CD4-positive, alpha-beta memory T cell (primary cell): Measurements from ENCODE around the gene ERBB4. TPM values are rescaled to one million over a fixed set of nuclear protein-coding genes. Genes with fewer than 3 reads are reported as not detected.

ENCODE experiments used
- CTCF ChIA-PET: fragments of 350-600 bp; sonication (Branson Sonifier 250); formaldehyde crosslinking; loops from one replicate; lab custom pipeline; 2021; ENCODE audit warnings: inconsistent platforms; ENCODE audit not compliant: partially characterized antibody; lab: Charles Lee
- POLR2A ChIA-PET: fragments of 350-600 bp; sonication (Branson Sonifier 250); formaldehyde crosslinking; loops from one replicate; lab custom pipeline; 2021; ENCODE audit not compliant: partially characterized antibody; lab: Charles Lee
- DNase-seq, 5 donors: peaks; one replicate each; pipeline versions ENCODE4 v3.0.0 to v3.0.0-alpha.2; 2020 to 2022; ENCODE audit warnings: mixed read lengths in 1 of 5
- H3K27ac ChIP-seq: one replicate; pipeline ENCODE4 v1.7.0; 2013; ENCODE audit warnings: low read depth, low read length
- H3K27me3 ChIP-seq: 2 replicates; pipeline ENCODE4 v1.7.0; 2013; ENCODE audit warnings: mild to moderate bottlenecking, low read length, moderate library complexity; ENCODE audit not compliant: insufficient read depth
- H3K36me3 ChIP-seq: 2 replicates; pipeline ENCODE4 v1.7.0; 2013; ENCODE audit warnings: mild to moderate bottlenecking, low read length, moderate library complexity; ENCODE audit not compliant: insufficient read depth
- H3K4me1 ChIP-seq: 2 replicates; pipeline ENCODE4 v1.7.0; 2013; ENCODE audit warnings: mild to moderate bottlenecking, low read length, moderate library complexity; ENCODE audit not compliant: insufficient read depth
- H3K4me3 ChIP-seq, 2 donors: one replicate each; pipeline ENCODE4 v1.7.0; 2013; ENCODE audit warnings: low read length in 2 of 2, mild to moderate bottlenecking in 1 of 2
- H3K9me3 ChIP-seq, 2 donors: one replicate each; pipeline ENCODE4 v1.7.0; 2013; ENCODE audit warnings: low read length in 2 of 2, control low read depth in 1 of 2; ENCODE audit not compliant: control insufficient read depth in 1 of 2
- H3K27ac Mint-ChIP-seq, 7 donors: one replicate each; pipeline ENCODE4 v1.8.0; 2020 to 2021; ENCODE audit warnings: mixed read lengths in 7 of 7, mild to moderate bottlenecking in 6 of 7, inconsistent platforms in 3 of 7, moderate library complexity in 3 of 7
- H3K27me3 Mint-ChIP-seq, 2 donors: one replicate each; pipeline ENCODE4 v1.8.0; 2020 to 2021; ENCODE audit warnings: mixed read lengths in 2 of 2
- H3K36me3 Mint-ChIP-seq, 2 donors: one replicate each; pipeline ENCODE4 v1.8.0; 2020 to 2021; ENCODE audit warnings: mixed read lengths in 2 of 2, inconsistent platforms in 1 of 2, mild to moderate bottlenecking in 1 of 2
- H3K4me1 Mint-ChIP-seq, 4 donors: one replicate each; pipeline ENCODE4 v1.8.0; 2020 to 2021; ENCODE audit warnings: mixed read lengths in 4 of 4, mild to moderate bottlenecking in 1 of 4
- H3K4me3 Mint-ChIP-seq, 8 donors: one replicate each; pipeline ENCODE4 v1.8.0; 2020 to 2021; ENCODE audit warnings: mixed read lengths in 8 of 8, mild to moderate bottlenecking in 7 of 8, moderate library complexity in 6 of 8, inconsistent platforms in 3 of 8
- H3K9me3 Mint-ChIP-seq, 8 donors: one replicate each; pipeline ENCODE4 v1.8.0; 2020 to 2021; ENCODE audit warnings: mixed read lengths in 8 of 8, mild to moderate bottlenecking in 5 of 8, inconsistent platforms in 3 of 8, moderate library complexity in 1 of 8
- intact Hi-C: fragments of 100-400 bp; cut with micrococcal nuclease; formaldehyde crosslinking; loops from one replicate; pipeline ENCODE4 v1.15.1; 2023
- polyA plus RNA-seq, 2 donors: library from polyadenylated mRNA; unstranded; fragments of 300-500 nt; fragmentation: Illumina TruSeq; gene quantifications; one replicate each; pipeline ENCODE4 v1.2.3, GENCODE V29; 2021
- total RNA-seq, 2 experiments: library from RNA; stranded (reverse); gene quantifications; one replicate each; pipeline ENCODE4 v1.2.3, GENCODE V29; 2021

The ERBB4 gene
- total and polyA plus RNA-seq, 4 experiments from 2014 or later: not detected

DNA sequence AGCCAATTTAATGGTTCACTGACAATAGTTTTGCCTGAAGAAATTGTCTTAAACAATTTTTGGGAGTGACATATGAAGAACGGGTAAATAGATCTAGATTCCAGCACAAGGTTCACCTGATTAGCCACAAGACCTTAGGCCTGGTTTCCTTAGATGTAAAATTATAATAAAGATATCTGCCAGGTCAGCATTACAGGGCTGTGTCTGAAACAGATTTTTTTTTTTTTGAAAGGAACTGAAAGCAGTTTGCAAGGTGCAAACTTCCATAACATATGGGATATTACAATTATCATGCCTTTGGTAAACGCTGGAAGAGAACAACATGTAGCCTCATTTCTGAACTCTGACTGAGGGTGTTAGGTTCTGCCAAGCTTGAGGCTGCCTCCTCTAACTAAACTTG, 599.4 kb downstream of the ERBB4 start:
- DNase-seq: no peak
- Mint-ChIP-seq H3K27ac (no peak overlapping the region), H3K36me3 (no peaks in the 10 kb centered on the region), H3K4me3 (no peak overlapping the region), H3K4me1 (no peaks in the 10 kb centered on the region), H3K27me3 (no peaks in the 10 kb centered on the region), H3K9me3 (peaks cover 0 to 5% (median 0%) of the 10 kb centered on the region in 8 donors)
- ChIA-PET CTCF (no interaction called here), POLR2A (no interaction called here)
- Histone ChIP-seq H3K4me3 (no peak overlapping the region), H3K9me3 (no peaks in the 10 kb centered on the region), H3K4me1 (no peaks in the 10 kb centered on the region), H3K27me3 (no peaks in the 10 kb centered on the region), H3K36me3 (no peaks in the 10 kb centered on the region), H3K27ac (no peak overlapping the region)
- intact Hi-C loops: no loop called here

DNA sequence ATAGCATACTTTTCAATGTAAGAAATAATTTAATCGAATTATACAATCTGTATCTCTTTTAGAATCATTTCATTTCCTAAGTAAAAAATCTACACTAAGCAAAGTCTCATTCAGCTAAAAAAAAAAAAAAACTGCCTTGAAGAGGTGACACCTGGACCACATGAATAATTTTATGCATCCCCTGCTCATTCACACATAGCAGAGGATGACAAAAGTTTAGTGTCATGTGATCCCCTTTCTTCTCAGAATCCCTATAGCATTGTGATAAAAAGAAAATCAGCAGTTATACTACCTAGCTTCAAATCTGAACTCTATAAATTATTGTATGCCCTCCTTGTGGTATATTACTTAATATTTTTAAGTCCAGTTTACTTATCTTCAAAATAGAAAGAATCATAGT, 603.8 kb downstream of the ERBB4 start:
- Histone ChIP-seq H3K27ac (no peak overlapping the region), H3K4me1 (no peaks in the 10 kb centered on the region), H3K27me3 (no peaks in the 10 kb centered on the region), H3K4me3 (no peak overlapping the region), H3K36me3 (no peaks in the 10 kb centered on the region), H3K9me3 (no peaks in the 10 kb centered on the region)
- intact Hi-C loops: no loop called here
- Mint-ChIP-seq H3K9me3 (peaks cover 0 to 2% (median 0%) of the 10 kb centered on the region in 8 donors), H3K27ac (no peak overlapping the region), H3K4me3 (no peak overlapping the region), H3K36me3 (no peaks in the 10 kb centered on the region), H3K4me1 (no peaks in the 10 kb centered on the region), H3K27me3 (no peaks in the 10 kb centered on the region)
- POLR2A ChIA-PET: no interaction called here
- CTCF ChIA-PET: no interaction called here
- peak in 1 of 5 donors; percentile 7 for DNase-seq

DNA sequence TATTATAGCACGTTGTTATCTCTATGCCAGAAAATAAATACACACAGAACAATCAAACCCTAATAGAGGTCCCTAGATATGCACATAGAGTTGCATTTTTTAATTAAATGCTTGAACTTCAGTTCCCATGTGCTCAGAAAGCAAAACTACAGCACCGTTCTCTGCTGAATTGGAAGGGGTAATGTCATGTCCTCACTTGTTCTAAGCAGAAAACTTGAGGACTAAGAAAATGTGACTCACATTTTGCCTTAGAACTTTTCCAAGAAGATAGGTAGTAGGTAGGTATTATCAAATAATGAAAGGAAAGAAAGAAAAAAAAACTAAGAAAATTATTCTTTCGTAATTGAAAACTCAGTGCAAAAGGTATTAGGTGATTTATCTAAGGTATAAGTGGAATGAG, 607.3 kb downstream of the ERBB4 start:
- CTCF ChIA-PET: no interaction called here
- no peaks in the 10 kb centered on the region for H3K27me3 Mint-ChIP-seq
- H3K9me3 Mint-ChIP-seq: no peaks in the 10 kb centered on the region

DNA sequence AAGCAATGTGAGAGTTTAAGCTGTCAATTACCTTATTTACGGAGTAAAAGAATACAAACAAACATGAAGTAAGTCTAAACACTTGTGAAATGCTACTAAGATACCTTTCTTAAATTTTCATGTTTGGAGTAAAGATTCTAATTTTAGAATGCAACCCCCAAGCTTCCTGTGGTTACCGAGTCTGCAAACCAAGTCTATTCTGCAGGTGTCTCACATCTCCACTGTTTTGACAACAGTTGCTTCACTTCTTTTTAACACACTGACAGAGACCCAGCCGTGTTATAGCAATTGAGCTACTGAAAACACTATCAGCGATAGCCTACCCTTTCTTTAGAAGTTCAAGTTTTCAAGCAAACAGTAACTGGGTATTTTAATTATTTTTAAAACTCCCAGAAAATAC, 608.3 kb downstream of the ERBB4 start:
- POLR2A ChIA-PET: no interaction called here
- no peak overlapping the region for H3K27ac ChIP-seq
- no peaks in the 10 kb centered on the region for H3K27me3 ChIP-seq
- Mint-ChIP-seq H3K27ac (no peak overlapping the region), H3K9me3 (no peaks in the 10 kb centered on the region), H3K27me3 (no peaks in the 10 kb centered on the region), H3K36me3 (no peaks in the 10 kb centered on the region), H3K4me1 (no peaks in the 10 kb centered on the region), H3K4me3 (no peak overlapping the region)
- no peaks in the 10 kb centered on the region for H3K36me3 ChIP-seq
- CTCF ChIA-PET: no interaction called here
- no peak for DNase-seq
- no peak overlapping the region for H3K4me3 ChIP-seq
- intact Hi-C loops: no loop called here
- H3K9me3 ChIP-seq: no peaks in the 10 kb centered on the region
- H3K4me1 ChIP-seq: no peaks in the 10 kb centered on the region

More for the DNA sequence above, 607.3 kb downstream of the ERBB4 start:
- no peak overlapping the region for H3K4me3 Mint-ChIP-seq
- intact Hi-C loops: no loop called here
- no peaks in the 10 kb centered on the region for H3K36me3 Mint-ChIP-seq
- Histone ChIP-seq H3K4me1 (no peaks in the 10 kb centered on the region), H3K27ac (no peak overlapping the region), H3K36me3 (no peaks in the 10 kb centered on the region), H3K4me3 (no peak overlapping the region), H3K9me3 (no peaks in the 10 kb centered on the region), H3K27me3 (no peaks in the 10 kb centered on the region)
- POLR2A ChIA-PET: no interaction called here
- DNase-seq: no peak
- H3K27ac Mint-ChIP-seq: no peak overlapping the region
- H3K4me1 Mint-ChIP-seq: no peaks in the 10 kb centered on the region

DNA sequence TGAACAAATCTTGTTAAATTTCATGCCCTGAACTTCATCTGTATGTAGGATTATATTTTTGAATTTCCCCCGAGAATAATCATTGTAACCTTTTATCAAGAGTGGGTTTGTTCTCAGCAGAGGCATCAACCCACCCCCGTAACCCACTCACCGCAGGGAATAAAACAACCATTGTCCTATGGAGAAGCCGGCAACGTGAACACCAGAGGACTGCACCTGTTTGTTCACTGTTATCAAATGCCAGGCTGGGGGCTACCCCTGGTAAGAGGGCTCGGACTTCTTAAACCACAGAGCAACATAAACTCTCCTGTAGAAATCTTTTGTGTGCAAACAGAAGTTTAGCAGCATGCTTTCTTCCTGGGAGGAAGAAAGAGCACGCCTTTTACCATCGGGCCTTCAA, 610.4 kb downstream of the ERBB4 start:
- no peaks in the 10 kb centered on the region for H3K27me3 Mint-ChIP-seq
- H3K4me3 Mint-ChIP-seq: no peak overlapping the region

DNA sequence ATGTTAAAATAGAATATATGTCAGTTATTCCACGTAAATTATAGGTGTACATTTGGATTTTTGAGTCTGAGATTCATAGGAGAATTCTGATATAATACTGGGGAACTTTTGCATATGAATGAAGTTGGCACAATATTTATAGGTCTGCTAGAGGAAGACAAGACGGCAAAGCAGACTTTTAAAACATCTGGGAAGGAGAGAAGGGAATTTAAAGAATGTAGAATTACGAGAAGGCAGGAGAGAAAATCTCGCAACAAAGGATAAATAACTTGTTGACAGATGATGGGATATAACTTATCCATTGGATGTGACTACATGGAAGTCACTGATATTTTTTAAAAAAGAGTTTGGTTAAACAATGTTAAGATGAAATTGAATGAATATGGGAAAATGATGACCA, 615.6 kb downstream of the ERBB4 start:
- no peak overlapping the region for H3K4me3 Mint-ChIP-seq
- H3K4me1 Mint-ChIP-seq: no peaks in the 10 kb centered on the region
- Histone ChIP-seq H3K4me1 (no peaks in the 10 kb centered on the region), H3K4me3 (no peak overlapping the region), H3K27me3 (no peaks in the 10 kb centered on the region), H3K27ac (no peak overlapping the region), H3K36me3 (no peaks in the 10 kb centered on the region), H3K9me3 (no peaks in the 10 kb centered on the region)
- POLR2A ChIA-PET: no interaction called here
- CTCF ChIA-PET: no interaction called here
- intact Hi-C loops: no loop called here
- no peak overlapping the region for H3K27ac Mint-ChIP-seq
- peaks cover 0 to 3% (median 0%) of the 10 kb centered on the region in 8 donors for H3K9me3 Mint-ChIP-seq
- DNase-seq: no peak
- no peaks in the 10 kb centered on the region for H3K36me3 Mint-ChIP-seq
- H3K27me3 Mint-ChIP-seq: no peaks in the 10 kb centered on the region

More for the DNA sequence above, 610.4 kb downstream of the ERBB4 start:
- intact Hi-C loops: no loop called here
- CTCF ChIA-PET: no interaction called here
- H3K9me3 Mint-ChIP-seq: no peaks in the 10 kb centered on the region
- DNase-seq: no peak
- H3K4me3 ChIP-seq: no peak overlapping the region
- H3K4me1 Mint-ChIP-seq: no peaks in the 10 kb centered on the region
- H3K27ac Mint-ChIP-seq: no peak overlapping the region
- POLR2A ChIA-PET: no interaction called here
- H3K9me3 ChIP-seq: no peaks in the 10 kb centered on the region
- H3K27me3 ChIP-seq: no peaks in the 10 kb centered on the region
- H3K4me1 ChIP-seq: no peaks in the 10 kb centered on the region
- no peak overlapping the region for H3K27ac ChIP-seq
- H3K36me3 Mint-ChIP-seq: no peaks in the 10 kb centered on the region
- no peaks in the 10 kb centered on the region for H3K36me3 ChIP-seq

DNA sequence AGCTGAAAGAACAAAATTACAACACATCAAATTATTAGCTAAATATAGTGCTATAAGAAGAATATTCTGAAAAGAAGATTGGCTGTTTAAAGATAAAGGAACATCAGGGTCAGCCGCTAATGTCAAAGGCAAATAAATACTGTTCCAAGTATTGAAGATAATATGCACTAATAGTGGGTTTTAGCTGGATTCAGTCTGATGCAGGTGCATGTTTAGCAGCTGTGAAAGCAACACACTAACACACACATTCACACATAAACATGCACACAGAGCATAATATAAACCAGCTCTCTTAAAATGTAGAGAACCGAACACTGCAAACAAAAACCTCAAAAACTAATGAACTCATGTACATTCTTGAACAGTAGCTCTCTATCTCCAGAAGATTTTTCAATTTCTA, 634.6 kb downstream of the ERBB4 start:
- POLR2A ChIA-PET: no interaction called here
- no peaks in the 10 kb centered on the region for H3K27me3 Mint-ChIP-seq

More for the DNA sequence above, 634.6 kb downstream of the ERBB4 start:
- no peak for DNase-seq
- no peaks in the 10 kb centered on the region for H3K4me1 Mint-ChIP-seq
- no peak overlapping the region for H3K4me3 ChIP-seq
- no peaks in the 10 kb centered on the region for H3K4me1 ChIP-seq
- H3K27me3 ChIP-seq: no peaks in the 10 kb centered on the region
- peaks cover 0 to 2% (median 0%) of the 10 kb centered on the region in 8 donors for H3K9me3 Mint-ChIP-seq
- intact Hi-C loops: no loop called here
- no peak overlapping the region for H3K27ac Mint-ChIP-seq
- H3K4me3 Mint-ChIP-seq: no peak overlapping the region
- H3K36me3 ChIP-seq: no peaks in the 10 kb centered on the region
- H3K9me3 ChIP-seq: no peaks in the 10 kb centered on the region
- H3K36me3 Mint-ChIP-seq: no peaks in the 10 kb centered on the region
- CTCF ChIA-PET: no interaction called here
- no peak overlapping the region for H3K27ac ChIP-seq
